ENCODE data around the gene EPHA3.

DNA sequence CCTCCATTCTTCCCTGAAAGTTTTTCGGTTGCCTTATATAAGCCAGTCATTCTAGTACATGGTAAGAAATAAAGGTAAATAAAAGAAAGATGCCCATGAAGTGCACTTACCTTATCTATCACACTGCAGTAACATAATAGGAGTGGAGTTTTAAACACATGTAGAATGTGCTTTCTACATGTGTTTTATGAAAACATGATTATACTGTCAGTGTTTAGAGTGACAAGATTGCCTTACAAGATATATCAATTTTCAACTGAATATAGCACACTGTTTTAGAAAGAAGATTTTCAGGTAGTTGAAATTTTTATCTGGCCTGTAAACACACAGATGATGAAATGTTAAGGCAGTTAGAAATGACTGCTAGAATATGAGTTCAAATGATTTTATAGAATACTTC lies 219.6 kb downstream of the EPHA3 start:
- TF ChIP-seq, protein P1, sequence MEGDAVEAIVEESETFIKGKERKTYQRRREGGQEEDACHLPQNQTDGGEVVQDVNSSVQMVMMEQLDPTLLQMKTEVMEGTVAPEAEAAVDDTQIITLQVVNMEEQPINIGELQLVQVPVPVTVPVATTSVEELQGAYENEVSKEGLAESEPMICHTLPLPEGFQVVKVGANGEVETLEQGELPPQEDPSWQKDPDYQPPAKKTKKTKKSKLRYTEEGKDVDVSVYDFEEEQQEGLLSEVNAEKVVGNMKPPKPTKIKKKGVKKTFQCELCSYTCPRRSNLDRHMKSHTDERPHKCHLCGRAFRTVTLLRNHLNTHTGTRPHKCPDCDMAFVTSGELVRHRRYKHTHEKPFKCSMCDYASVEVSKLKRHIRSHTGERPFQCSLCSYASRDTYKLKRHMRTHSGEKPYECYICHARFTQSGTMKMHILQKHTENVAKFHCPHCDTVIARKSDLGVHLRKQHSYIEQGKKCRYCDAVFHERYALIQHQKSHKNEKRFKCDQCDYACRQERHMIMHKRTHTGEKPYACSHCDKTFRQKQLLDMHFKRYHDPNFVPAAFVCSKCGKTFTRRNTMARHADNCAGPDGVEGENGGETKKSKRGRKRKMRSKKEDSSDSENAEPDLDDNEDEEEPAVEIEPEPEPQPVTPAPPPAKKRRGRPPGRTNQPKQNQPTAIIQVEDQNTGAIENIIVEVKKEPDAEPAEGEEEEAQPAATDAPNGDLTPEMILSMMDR (IDR thresholded peaks at IDR 0.05), result no peak
- TF ChIP-seq POLR2A (IDR thresholded peaks at IDR 0.05), result no peak
- TF ChIP-seq EP300 (IDR thresholded peaks at IDR 0.05), result no peak

Measured in ovary (tissue), 3 donors.